PFSK-1 (cell line): Measurements from ENCODE around the gene NSL1.

Experiments used
- FOXP2 ChIP-seq: optimal IDR thresholded peaks from 2 replicates; pipeline ENCODE3; 2011; ENCODE audit warnings: borderline replicate concordance, control low read depth, inconsistent platforms; ENCODE audit not compliant: insufficient read depth; ENCODE audit errors: extremely low read length, extremely low read depth
- POLR2AphosphoS5 ChIP-seq: IDR thresholded peaks from 2 replicates; pipeline ENCODE4 v1.6.1; 2012; ENCODE audit warnings: low read depth, mild to moderate bottlenecking, control low read depth, low read length, moderate library complexity
- SIN3A ChIP-seq: IDR thresholded peaks from 2 replicates; pipeline ENCODE4 v1.6.1; 2012; ENCODE audit warnings: mild to moderate bottlenecking, low read length, moderate library complexity, borderline replicate concordance; ENCODE audit not compliant: insufficient read depth
- TAF1 ChIP-seq: IDR thresholded peaks from 2 replicates; pipeline ENCODE4 v1.6.1; 2012; ENCODE audit warnings: low read length, control low read depth, borderline replicate concordance; ENCODE audit not compliant: insufficient read depth
- TF ChIP-seq, protein P1 (sequence below), 2 experiments: IDR thresholded peaks; 2 replicates each; pipeline versions ENCODE4 v1.6.1 to v1.8.0; 2011 to 2012; ENCODE audit warnings: low read depth in 2 of 2, low read length in 2 of 2, control low read depth in 1 of 2, inconsistent platforms in 1 of 2, mild to moderate bottlenecking in 1 of 2, moderate library complexity in 1 of 2; ENCODE audit not compliant: insufficient read depth in 1 of 2

NSL1 gene

GRCh38 chr1:212702672-212703071 is 88.9 kb downstream of the NSL1 start:
- TF ChIP-seq, protein P1, sequence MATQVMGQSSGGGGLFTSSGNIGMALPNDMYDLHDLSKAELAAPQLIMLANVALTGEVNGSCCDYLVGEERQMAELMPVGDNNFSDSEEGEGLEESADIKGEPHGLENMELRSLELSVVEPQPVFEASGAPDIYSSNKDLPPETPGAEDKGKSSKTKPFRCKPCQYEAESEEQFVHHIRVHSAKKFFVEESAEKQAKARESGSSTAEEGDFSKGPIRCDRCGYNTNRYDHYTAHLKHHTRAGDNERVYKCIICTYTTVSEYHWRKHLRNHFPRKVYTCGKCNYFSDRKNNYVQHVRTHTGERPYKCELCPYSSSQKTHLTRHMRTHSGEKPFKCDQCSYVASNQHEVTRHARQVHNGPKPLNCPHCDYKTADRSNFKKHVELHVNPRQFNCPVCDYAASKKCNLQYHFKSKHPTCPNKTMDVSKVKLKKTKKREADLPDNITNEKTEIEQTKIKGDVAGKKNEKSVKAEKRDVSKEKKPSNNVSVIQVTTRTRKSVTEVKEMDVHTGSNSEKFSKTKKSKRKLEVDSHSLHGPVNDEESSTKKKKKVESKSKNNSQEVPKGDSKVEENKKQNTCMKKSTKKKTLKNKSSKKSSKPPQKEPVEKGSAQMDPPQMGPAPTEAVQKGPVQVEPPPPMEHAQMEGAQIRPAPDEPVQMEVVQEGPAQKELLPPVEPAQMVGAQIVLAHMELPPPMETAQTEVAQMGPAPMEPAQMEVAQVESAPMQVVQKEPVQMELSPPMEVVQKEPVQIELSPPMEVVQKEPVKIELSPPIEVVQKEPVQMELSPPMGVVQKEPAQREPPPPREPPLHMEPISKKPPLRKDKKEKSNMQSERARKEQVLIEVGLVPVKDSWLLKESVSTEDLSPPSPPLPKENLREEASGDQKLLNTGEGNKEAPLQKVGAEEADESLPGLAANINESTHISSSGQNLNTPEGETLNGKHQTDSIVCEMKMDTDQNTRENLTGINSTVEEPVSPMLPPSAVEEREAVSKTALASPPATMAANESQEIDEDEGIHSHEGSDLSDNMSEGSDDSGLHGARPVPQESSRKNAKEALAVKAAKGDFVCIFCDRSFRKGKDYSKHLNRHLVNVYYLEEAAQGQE (IDR thresholded peaks at IDR 0.05; ENCODE audit: insufficient read depth in 1 of 2, low read depth in 2 of 2, low read length in 2 of 2), result no peak
- TF ChIP-seq SIN3A (no peak), TAF1 (no peak), POLR2AphosphoS5 (no peak), FOXP2 (no peak)

- TF ChIP-seq FOXP2 (no peak), SIN3A (no peak), POLR2AphosphoS5 (no peak), TAF1 (no peak)
- TF ChIP-seq, protein P1 (IDR thresholded peaks at IDR 0.05; ENCODE audit: insufficient read depth in 1 of 2, low read depth in 2 of 2, low read length in 2 of 2), result no peak
Measured at GRCh38 chr1:212701910-212702309, 89.7 kb downstream of the NSL1 start.

DNA sequence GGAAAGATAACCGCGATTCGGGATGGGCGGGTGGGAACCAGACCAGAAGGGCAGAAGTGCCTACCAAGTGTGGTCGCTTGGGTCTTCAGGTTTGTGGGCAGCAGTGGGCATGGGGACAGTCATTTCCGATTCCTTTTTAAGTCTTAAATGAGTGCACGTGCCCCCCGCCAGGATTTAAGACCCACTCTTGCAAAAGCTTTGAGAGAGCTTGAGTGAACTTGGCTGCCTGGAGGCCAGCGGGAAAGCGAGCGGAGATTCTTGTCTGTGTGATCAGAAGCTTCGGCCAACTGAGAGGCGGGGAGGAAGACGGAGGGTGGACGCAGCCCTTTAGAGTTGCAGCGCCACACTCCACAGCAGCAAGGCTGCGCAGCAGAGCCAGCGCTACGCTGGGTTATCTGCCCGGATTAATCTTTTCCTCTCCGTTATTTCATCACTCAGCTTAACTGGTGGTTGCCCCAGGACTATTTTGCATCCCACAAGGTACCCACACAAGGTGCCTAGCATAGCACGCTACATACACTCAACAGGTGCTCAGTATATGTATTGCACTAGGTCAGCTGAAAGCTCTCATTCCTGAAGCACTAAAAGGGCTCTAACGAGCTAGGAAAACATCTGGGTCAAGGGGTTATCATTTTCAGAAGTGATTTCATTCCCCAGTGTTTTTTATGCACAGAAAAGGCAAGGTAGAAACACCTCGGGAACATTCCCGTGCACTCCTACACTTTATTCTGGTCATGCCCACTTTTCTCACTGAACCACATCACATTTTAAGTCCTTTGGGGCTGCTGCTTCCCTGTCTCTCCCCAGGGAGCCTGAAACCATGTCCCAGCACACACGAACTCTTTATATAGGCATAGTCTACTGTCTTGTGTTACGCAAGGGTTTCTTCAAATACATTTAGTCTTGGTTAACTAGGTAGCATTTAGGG is 90.4 kb downstream of the NSL1 start:
- no peak for TF ChIP-seq SIN3A
- TF ChIP-seq POLR2AphosphoS5, result no peak
- TF ChIP-seq, protein P1 (IDR thresholded peaks at IDR 0.05; ENCODE audit: insufficient read depth in 1 of 2, low read depth in 2 of 2, low read length in 2 of 2), result no peak
- no peak for TF ChIP-seq TAF1
- TF ChIP-seq FOXP2, result no peak

- no peak for TF ChIP-seq FOXP2
- TF ChIP-seq TAF1, result no peak
- no peak for TF ChIP-seq POLR2AphosphoS5
- TF ChIP-seq, protein P1 (IDR thresholded peaks at IDR 0.05; ENCODE audit: insufficient read depth in 1 of 2, low read depth in 2 of 2, low read length in 2 of 2), result no peak
- TF ChIP-seq SIN3A, result no peak
Measured at GRCh38 chr1:212700223-212700891, 91.2 kb downstream of the NSL1 start.
